ENCODE data around the gene JAK1.

GRCh38 chr1:64891448-64891825, 74.9 kb downstream of the JAK1 start:
- no peak for TF ChIP-seq CTCF (IDR thresholded peaks at IDR 0.05)
- TF ChIP-seq POLR2A (IDR thresholded peaks at IDR 0.05): no peak
- no peak for TF ChIP-seq EP300 (IDR thresholded peaks at IDR 0.05)

All from sigmoid colon (tissue), 4 donors.